GM12873 (cell line): Measurements from ENCODE around the gene SND1.

Experiments
- TF ChIP-seq, protein P1 (sequence below): IDR thresholded peaks from 2 replicates; pipeline ENCODE4 v1.5.1; 2012; ENCODE audit warnings: low read depth, mild to moderate bottlenecking, moderate library complexity, low read length, control low read depth; ENCODE audit not compliant: insufficient read depth; ENCODE audit errors: missing control alignments

Gene SND1

DNA sequence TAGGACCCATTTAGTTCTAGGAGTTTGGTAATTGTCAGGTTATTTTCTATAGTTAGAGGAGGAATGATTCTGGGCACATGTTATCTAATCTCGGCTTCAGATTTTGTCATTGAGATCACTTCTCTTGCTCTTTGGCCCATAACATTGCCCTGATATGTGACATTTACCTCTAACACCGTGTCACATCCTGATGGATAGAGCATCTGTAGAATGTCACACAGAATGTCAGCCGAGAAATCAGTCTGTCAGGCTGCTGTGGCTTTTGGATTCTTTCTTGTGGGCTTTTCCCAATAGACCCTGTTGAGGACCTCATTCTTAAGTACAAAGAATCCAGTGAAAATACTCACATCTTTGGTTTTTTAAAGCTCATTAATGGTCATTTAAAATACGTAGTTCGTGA, 236.8 kb downstream of the SND1 start:
- TF ChIP-seq, protein P1, sequence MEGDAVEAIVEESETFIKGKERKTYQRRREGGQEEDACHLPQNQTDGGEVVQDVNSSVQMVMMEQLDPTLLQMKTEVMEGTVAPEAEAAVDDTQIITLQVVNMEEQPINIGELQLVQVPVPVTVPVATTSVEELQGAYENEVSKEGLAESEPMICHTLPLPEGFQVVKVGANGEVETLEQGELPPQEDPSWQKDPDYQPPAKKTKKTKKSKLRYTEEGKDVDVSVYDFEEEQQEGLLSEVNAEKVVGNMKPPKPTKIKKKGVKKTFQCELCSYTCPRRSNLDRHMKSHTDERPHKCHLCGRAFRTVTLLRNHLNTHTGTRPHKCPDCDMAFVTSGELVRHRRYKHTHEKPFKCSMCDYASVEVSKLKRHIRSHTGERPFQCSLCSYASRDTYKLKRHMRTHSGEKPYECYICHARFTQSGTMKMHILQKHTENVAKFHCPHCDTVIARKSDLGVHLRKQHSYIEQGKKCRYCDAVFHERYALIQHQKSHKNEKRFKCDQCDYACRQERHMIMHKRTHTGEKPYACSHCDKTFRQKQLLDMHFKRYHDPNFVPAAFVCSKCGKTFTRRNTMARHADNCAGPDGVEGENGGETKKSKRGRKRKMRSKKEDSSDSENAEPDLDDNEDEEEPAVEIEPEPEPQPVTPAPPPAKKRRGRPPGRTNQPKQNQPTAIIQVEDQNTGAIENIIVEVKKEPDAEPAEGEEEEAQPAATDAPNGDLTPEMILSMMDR = no peak

DNA sequence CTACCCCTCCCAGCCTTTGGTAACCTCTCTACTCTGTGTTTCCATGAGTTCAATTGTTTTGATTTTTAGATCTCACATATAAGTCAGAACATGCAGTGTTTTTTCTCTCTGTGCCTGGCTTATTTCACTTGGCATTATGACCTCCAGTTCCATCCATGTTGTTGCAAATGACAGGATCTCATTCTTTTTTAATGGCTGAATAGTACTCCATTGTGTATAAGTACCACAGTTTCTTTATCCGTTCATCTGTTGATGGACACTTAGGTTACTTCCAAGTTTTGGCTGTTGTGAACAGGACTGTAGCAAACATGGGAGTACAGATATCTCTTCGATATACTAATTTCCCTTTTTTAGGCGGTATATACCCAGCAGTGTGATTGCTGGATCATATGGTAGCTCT, 237.7 kb downstream of the SND1 start:
- TF ChIP-seq, protein P1 = no peak

DNA sequence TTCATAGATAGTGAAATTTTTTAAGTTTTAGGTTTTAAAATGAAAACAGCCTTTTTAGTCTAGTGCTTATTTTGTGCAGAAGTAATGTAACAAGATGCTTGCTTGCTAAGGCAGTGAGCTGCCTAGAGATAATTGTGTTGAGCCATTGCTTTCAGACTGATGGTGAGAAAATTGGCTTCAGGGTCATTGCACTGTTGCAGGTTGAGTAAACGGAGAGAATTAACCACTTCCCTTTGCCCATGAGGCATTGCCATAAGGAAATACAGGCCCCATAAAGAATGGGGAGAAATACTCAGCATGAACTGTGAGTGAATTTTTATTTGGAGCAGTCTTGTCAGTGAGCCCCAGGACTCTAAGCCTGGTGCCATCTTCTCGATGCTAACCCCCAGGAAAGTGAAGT, 238.7 kb downstream of the SND1 start:
- TF ChIP-seq, protein P1 = no peak

DNA sequence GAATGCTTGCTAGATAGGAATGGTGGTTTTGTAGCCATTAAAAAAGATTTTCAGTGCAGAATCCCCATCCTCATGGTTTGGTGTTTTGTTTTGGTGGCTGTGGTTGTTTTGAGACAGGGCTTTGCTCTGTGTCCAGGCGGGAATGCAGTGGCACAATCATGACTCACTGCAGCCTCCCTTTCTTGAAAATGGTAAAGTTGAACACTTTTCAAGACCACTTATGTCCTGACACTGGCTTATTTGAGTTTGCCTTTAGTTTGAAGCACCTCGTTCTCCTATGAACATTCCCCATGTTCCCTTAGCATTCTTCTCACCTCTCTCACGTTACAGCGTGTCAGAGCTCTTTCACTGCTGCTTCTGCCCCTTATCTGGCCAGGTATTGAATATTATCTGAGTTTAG, 239.2 kb downstream of the SND1 start:
- TF ChIP-seq, protein P1 = no peak

DNA sequence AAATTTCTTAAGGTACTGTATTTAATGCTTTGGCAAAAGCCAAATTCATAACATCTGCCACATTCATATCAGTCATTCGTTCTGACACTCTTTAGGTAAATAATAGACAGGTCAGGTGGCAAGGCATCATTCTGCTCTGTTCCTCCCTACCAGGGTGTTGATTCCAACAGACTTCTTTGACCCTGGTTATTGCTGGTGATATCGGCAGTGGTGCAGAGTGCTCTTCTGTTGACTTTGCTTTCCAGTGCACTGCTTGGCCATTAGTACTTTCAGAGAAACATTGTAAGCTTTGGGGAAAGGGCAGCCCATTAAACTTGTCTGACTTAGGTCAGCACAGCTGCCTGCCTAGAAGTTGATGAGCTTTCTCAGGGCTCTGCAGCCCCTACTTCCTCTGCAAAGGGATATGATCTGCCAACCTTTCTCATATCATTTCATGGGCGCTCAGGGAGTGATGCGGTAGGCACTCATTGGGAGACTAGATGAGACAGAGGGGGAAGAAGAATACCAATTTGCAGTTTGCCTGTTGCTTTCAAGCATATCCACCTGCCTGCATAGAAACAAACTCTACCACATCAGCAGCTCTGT, 240.0 kb downstream of the SND1 start:
- TF ChIP-seq, protein P1 = no peak

DNA sequence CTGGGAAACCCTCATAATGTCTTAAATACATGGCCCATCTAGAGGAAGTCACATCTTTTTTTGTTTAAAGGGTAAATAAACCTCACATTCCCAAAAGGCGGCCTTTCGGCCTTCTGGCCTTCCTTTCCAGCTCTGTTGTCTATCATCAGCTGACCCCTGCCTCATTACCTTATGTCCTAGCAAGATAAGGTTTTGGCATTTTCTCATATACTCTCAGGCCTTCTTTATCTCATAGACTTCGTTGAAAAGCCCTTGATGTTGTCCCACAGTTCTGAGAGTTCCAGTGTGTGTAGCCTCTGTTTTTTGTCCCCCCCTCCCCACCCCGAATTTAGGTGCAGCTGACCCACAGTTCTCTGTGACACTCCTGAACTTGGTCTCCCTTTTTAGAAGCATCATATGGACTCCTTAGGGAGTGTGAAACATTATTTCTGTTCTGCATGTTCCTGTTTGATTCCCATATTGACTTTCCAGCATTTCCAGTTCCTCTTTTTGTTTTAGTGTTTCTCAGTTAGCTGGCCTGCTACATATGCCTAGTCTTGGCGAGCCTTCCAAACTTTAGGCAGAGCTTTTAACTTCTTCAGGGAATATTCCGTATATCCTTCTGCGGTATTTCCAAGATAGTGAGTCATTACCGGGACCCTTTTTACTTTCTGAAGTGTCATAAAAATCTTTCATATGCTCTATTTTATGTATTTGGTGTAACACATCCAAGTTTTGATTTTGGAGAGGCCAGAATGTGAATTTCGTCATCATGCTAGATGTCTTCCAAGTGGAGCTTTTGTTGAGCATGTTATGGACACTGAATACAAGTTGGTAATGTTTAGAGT, 240.7 kb downstream of the SND1 start:
- TF ChIP-seq, protein P1 = no peak

DNA sequence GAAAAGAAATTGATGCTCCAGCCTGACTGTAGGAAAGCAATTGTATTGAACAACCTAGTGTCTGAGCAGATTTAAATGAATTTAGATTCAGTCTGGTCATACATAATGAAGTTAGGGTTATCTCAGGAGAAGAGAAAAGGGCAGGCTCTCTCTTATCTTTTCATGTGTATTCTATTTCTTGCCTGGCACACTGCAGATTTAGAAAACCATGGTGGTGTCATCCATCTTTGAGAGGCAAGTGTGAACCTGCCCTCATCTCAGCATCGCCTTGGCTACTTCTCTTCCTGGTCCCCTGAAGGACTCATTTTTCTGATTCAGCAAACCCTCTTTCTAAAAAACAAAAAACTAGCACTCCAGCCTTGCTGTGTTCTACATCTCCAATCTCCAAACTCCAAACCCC, 241.6 kb downstream of the SND1 start:
- TF ChIP-seq, protein P1 = no peak
